Measurements from ENCODE around the gene TOMT.
"Not testable (repeated sequence)": the region's sequence is repeated elsewhere in the genome, so short reads cannot be mapped to it uniquely, and the experiment has no call there.

TOMT gene

DNA sequence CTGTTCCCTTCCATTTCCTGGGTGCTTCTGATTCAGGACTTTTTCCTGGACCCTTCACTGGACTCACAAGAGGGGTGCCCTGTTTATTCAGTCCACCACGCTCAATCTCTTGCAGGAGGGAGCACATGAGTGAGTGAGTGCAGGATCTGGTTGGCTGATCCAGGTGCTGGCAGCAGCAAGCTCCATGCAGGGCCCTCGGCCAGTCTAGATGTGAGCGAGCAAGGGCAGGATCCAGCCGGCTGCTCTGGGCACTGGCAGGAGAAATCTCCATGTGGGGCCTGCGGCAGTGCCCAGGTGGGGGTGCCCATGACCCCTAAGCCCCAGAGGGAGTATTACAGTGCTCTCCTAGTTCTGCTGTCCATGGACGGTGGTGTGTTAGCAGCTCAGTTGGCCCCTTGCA, 18.3 kb downstream of the TOMT start:
- DNase-seq (ENCODE audit: low read depth): no peak

DNA sequence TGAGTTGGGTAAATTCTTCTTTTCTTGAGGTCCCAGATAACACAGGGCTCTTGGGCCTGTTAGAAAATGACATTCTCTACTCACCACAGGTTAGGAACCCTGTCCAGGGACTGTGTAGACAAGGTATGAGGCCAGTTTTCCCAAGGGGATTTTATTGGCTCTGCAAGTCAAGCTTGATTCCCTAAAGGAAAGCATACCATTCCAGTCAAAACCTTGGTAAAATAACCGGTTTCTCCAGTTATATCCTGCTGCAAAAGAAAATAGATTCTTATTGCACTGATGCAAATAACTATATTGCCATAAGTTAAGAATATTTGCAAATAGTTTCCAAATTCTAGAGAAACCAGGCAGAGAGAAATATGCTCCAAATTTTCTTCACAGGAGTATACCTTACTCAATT, 20.2 kb downstream of the TOMT start:
- DNase-seq (ENCODE audit: low read depth): no peak

DNA sequence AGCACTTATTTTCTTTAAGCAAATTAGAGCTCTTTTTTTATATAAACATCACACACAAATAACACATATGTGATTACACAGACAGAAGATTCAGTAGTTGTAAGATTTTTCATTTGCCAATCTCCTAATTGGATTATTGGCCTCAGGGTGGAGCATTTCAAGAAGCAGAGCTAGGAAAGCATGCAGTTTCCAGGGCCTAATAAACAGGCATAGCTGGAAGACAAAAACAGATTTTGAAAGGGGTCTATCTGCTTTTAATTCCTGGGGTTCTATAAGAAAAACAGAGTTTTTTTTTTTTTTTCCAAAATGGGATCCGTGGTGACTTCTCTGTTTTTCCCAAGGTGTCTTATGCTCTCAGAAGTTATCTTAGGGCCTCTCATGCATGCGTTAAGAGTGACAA, 22.2 kb downstream of the TOMT start:
- DNase-seq (ENCODE audit: low read depth): no peak

DNA sequence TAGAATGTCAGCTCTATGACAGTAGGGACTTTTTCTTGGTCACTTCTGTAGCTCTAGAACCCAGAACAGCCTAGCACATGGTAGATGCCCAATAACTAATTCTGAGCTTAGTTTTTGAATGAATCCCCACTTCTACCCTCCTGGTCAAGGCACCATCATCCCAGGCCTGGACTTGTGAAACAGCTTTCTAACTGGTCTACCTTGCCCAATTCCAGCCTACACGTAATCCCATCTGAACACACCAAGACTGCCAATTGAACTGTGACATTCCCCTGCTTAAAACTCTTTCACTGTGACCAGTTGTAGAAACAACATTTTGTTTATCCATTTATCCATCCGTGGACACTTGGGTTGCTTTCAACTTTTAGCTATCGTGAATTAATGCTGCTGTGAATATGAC, 23.7 kb downstream of the TOMT start:
- DNase-seq (ENCODE audit: low read depth): no peak

DNA sequence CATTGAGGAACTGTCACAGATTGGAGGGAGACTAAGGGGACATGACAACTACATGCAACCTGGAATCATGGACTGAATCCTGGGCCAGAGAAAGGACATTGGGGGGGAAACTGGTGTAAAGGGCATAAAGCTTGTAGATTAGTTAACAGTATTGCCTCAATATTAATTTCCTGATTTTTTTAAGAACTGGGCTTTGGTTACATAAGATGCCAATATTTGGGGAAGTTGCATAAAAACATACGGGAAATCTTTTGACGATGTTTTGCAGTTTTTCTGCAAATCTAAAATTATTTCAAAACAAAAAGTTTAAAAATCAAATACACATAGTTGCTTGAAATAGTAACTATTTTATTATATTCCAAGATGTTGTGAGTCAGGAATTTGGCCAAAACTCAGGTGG, 26.9 kb downstream of the TOMT start:
- no peak for DNase-seq (ENCODE audit: low read depth)

DNA sequence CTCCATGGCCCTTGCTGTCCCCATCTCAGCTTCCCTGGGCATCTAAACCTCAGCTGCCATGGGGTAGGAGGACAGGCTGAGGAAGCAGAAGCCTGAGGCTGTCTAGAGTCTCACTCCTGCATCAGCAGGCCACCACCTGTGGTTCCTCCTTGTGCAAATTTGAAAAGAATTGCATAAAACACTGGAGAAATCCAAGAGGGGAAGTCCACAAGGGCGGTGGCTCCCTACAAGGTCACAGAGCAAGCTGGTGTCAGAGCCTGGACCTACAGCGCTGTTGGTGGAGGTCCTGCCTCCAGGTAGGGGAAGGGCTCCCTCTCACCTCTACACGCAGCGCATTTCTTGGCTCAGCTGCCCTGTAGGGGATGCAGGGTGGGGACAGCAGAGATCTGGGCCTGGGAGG, 29.7 kb downstream of the TOMT start, which contains the start of gene FOLR3:
FOLR3 (plus strand) TSS at position 253 of the 400 bp plus-strand sequence. CDS start 228 bp downstream, outside the sequence.
- DNase-seq (ENCODE audit: low read depth): not testable (repeated sequence)

DNA sequence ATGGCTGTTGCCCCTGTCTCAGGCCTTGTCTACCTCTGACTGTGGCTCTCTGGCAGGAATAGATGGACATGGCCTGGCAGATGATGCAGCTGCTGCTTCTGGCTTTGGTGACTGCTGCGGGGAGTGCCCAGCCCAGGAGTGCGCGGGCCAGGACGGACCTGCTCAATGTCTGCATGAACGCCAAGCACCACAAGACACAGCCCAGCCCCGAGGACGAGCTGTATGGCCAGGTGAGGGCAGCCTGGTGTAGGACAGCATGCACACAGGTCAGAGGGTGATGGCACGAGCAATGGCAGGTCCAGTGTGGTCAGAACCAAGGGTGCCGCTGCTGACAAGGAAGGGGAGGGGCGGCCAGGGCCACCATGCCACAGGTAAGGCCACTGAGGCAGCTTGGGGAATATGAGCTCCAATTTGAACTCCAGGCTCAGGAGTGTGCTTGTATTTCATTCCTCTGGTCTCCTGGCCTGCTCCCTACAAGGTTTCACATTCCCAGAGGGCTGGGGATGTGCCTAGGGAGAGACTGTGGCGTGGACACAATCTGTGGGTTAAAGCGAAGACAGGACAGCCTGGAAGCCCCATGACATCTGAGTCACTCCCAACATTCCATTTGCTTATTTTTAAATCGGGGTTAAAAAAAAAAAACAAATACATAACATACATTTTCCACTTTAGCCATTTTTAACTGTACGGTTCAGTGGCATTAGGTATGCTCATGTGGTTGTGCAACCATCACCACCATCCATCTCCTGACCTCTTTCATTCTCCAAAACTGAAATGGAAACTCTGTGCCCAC, 30.4 kb downstream of the TOMT start:
- DNase-seq (ENCODE audit: low read depth): peak; percentile 78

DNA sequence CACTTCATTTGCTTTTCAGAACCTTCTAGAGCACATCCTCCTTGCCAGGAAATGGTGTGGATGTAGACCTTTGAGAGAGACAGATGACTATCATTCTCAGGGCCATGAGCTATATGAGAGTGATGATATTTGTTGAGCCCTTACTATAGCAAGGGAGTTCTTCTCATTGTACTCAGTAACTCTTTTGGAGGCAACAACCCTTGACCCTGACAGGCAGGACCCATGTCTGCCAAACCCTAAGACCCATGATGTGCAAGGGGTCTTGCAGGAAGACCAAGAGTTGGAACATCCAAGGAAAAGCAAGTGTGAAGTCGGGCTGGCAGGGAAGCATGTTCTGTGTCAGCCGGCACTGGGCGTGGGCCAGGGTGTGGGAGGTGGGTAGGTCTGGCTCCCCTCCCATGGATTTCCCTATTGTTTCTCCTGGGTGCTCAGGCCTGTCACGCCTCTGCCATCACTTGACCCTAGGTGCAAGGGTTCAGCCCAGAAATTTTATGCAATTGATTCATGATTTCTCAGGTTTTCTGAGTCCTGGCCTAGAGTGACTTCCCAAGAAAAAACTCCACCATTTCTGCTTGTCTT, 31.0 kb downstream of the TOMT start:
- no peak for DNase-seq (ENCODE audit: low read depth)

DNA sequence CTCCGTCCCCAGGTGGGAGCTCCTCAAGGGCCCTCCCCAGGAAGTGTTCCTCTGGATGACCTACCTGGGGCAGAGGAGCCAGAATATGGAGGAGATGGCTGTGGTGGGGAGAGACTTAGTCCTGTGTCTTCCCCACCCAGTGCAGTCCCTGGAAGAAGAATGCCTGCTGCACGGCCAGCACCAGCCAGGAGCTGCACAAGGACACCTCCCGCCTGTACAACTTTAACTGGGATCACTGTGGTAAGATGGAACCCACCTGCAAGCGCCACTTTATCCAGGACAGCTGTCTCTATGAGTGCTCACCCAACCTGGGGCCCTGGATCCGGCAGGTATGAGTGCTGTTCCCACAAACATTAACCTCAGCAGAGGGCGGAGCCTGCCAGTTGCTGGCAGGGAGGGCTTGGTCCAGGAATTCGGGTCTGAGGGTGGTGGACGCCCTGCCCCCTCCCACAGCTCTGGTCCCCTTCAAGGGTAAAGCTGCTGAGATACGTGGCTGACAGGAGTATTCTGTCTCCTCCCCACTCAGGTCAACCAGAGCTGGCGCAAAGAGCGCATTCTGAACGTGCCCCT, 33.2 kb downstream of the TOMT start:
- DNase-seq (ENCODE audit: low read depth): no peak

DNA sequence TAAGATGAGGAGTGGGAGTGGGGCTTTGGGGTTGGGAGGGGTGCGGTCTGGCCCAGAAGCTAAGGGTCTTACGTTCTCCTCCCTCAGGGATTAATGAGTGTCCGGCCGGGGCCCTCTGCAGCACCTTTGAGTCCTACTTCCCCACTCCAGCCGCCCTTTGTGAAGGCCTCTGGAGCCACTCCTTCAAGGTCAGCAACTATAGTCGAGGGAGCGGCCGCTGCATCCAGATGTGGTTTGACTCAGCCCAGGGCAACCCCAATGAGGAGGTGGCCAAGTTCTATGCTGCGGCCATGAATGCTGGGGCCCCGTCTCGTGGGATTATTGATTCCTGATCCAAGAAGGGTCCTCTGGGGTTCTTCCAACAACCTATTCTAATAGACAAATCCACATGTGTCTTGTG, 33.8 kb downstream of the TOMT start:
- no peak for DNase-seq (ENCODE audit: low read depth)

DNA sequence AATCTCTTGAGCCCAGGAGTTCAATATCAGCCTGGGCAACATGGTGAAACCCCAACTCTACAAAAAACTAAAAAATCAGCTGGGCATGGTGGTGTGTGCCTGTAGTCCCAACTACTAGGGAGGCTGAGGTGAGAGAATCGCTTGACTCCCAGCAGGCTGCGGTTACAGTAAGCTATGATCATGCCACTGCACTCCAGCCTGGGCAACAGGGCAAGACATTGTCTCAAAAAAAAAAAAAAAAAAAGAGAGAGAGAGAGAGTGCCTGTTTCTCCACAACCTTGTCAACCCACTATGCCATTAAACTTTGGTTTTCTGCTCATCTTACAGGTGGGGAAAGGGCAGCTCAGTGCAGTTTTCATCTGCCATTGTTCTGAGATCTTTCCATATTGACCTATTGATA, 34.9 kb downstream of the TOMT start:
- no peak for DNase-seq (ENCODE audit: low read depth)

DNA sequence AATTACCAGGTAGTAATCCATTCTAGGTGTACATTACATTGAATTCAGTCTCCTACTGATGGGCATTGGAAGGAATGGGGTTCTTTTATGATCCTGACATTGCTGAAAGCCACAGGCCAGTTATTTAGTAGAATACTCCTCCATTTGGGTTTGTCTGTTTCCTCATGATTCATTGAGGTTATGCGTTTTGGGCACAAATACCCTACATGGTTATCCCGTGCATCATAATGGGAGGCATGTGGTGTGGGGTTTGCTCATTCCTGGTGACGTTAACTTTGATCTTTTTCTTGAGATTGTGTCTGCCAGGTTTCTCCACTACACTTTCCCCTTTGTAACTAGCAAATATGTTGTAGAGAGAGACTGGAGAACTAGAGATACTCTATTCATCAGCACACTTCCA, 35.3 kb downstream of the TOMT start:
- peak; percentile 97 for DNase-seq (ENCODE audit: low read depth)

DNA sequence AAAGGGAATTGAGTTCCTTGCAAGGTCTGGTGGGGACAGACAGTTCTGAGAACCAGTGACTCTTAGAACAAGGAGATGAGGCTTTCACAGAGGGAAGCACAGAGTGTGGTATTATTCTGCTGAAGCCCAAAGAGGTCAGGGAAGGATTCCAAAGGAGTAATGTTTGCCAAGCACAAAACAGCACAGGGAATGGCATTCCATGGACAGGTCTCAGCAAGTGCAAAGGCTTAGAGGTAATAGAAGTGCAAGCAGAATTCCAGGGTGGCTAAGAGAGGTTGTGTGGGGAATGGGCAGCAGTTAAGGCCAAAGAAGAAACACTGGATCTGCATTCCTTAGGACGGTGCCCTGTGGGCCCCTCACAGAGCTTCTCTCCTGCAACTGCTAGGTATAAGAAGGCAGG, 36.4 kb downstream of the TOMT start:
- DNase-seq (ENCODE audit: low read depth): peak; percentile 77

DNA sequence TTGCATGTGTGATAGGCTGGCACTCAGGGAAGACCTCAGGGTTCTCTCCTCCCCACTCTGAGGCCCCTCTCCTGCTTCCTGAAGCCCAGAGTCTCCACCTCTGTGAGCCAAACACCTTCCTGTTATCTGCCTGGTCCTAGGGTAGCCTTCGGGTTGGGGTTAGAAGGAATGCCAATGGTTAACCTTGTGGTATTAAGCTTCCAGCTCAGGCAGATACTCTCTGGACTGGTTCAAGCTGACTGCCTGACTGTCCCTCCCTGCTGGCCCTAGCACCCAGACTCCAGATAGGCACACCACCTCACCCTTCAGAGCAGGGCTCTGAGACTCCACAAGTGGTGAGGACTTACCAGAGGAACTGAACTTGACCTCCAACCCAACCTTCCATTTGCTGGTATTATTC, 36.8 kb downstream of the TOMT start:
- not testable (repeated sequence) for DNase-seq (ENCODE audit: low read depth)

DNA sequence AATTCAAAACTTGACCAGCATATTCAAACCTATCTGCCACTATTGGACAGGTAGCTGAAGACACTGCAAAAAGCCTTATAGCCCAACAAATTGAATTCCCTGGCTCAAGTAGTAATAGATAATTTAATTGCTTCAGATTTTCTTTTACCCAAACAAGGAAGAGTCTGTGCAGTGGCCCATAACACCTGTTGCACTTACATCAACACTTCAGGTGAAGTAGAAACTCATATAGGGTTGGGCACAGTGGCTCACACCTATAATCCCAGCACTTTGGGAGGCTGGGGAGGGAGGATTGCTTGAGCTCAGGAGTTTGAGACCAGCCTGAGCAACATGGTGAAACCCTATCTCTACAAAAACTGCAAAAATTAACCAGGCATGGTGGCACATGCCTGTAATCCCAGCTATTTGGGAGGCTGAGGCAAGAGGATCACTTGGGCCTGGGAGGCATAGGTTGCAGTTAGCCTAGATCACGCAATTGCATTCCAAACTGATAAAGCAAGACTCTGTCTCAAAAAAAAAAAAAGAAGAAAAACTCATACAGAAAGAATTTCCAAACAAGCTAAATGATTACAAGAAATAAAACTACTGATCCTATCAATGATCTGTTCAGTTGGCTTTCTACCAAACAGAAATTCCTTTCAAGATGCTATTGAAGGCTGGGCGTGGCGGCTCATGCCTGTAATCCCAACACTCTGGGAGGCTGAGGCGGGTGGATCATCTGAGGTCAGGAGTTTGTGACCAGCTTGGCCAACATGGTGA, 39.3 kb downstream of the TOMT start:
- peak; percentile 96 for DNase-seq (ENCODE audit: low read depth)

DNA sequence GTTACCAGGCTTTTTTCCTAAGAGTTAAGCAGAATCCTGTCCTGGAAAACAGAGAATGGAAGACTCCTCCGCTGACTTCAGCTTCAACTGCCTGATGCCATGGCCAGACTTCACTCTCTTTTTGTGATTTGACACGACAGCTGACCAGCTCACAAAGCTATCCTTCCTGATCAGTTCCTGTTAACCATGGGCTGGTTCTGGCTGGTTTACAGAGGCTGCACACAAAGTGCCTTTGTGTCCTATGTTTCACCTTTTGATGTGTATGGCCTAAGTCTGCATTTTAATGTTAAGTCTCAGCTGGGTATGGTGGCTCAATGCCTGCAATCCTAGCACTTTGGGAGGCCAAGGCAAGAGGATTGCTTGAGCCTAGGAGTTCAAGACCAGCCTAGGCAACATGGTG, 40.9 kb downstream of the TOMT start:
- DNase-seq (ENCODE audit: low read depth): no peak

DNA sequence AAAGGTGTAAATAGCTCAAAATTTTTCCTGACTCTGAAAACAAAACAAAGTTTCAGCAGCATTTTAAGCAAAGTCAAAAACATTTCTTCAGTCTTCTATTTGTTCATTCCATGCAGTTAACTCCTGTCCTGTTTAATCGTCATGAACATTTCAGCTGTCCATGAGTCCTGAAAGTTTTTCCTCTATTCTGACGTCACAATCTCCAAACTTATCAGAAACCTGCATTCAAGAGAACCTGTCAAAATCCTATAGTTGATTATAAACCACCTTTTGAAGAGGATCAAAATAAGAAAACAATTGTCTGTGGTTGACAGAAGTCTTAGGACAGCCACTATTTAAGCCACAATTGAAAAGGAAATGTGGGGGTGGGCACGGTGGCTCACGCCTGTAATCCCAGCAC, 45.2 kb downstream of the TOMT start:
- no peak for DNase-seq (ENCODE audit: low read depth)

DNA sequence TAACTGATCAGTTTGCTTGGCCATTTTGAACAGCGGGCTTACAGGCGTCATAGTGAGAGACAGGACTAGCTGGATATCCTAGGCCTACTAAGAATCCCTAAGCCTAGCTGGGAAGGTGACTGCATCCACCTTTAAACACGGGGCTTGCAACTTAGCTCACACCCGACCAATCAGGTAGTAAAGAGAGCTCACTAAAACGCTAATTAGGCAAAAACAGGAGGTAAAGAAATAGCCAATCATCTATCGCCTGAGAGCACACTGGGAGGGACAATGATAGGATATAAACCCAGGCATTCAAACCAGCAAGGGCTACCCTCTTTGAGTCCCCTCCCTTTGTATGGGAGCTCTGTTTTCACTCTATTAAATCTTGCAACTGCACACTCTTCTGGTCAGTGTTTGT, 48.1 kb downstream of the TOMT start:
- not testable (repeated sequence) for DNase-seq (ENCODE audit: low read depth)

DNA sequence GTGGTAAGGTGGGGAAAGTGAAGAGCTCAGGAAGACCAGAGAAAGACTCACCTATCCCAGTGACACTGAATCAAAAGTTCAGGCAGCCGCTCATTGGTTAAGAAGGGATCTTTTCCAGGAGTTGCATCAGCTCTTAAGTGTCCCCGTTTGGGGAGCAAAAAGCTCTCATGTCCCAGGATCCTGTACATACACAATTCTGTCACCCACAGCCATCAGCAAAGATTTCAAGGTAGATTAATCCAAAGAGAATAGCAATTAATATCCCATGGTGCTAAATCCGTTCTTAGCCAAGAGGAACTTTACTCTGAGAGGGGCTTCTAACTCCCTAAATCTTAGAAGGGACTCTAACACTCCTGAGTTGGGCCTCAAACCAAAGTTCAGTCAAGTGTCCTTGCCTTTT, 49.1 kb downstream of the TOMT start:
- no peak for DNase-seq (ENCODE audit: low read depth)

DNA sequence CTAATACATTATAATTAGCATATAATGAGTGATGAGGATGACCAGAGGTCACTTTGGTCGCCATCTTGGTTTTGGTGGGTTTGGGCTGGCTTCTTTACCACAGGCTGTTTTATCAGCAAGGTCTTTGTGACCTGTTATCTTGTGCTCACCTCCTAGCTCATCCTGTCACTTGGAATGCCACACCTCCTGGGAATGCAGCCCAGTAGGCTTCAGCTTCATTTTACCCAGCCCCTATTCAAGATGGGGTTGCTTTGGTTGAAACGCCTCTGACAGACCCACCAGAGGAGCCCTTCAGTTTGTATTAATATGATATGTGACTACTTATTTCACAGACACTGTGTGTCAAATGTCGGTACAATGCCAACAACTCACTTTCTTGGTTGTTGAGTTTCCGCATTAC, 50.0 kb downstream of the TOMT start:
- DNase-seq (ENCODE audit: low read depth): no peak

DNA sequence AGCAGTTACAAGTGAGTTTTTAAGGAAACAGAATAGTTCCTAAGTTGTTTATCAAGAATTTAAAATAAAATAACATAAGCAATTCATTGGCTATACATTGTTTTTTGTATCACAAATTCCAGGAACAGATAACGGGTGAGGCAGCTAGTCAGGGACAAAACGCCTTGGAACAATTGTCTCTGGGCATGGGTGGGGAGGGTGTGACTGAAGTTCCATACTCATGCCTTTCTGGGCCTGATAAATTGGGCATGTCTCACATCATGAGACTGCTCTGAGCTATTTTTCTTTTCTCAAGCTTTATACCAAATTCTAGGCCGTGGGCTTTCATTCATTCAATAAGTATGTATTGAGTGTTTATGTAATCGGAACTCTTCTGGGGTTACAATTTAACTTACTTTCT, 51.4 kb downstream of the TOMT start:
- no peak for DNase-seq (ENCODE audit: low read depth)
